ENCODE measurements around the gene MAZ.

GRCh38 chr16:29845656-29846055, 39.3 kb downstream of the MAZ start:
- TF ChIP-seq, protein P1, sequence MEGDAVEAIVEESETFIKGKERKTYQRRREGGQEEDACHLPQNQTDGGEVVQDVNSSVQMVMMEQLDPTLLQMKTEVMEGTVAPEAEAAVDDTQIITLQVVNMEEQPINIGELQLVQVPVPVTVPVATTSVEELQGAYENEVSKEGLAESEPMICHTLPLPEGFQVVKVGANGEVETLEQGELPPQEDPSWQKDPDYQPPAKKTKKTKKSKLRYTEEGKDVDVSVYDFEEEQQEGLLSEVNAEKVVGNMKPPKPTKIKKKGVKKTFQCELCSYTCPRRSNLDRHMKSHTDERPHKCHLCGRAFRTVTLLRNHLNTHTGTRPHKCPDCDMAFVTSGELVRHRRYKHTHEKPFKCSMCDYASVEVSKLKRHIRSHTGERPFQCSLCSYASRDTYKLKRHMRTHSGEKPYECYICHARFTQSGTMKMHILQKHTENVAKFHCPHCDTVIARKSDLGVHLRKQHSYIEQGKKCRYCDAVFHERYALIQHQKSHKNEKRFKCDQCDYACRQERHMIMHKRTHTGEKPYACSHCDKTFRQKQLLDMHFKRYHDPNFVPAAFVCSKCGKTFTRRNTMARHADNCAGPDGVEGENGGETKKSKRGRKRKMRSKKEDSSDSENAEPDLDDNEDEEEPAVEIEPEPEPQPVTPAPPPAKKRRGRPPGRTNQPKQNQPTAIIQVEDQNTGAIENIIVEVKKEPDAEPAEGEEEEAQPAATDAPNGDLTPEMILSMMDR (IDR thresholded peaks at IDR 0.05), result no peak
- no peak for TF ChIP-seq POLR2A (IDR thresholded peaks at IDR 0.05)

Measured in right lobe of liver (tissue), 4 donors.